ENCODE measurements around the gene PLIN5.
"Not testable (repeated sequence)": the region's sequence is repeated elsewhere in the genome, so short reads cannot be mapped to it uniquely, and the experiment has no call there.

The PLIN5 gene

GRCh38 chr19:4568886-4569285 is 33.9 kb upstream of the PLIN5 start:
- DNase-seq (ENCODE audit: low read depth in 2 of 2), result no peak

GRCh38 chr19:4567584-4568071 is 32.6 kb upstream of the PLIN5 start:
- DNase-seq (ENCODE audit: low read depth in 2 of 2), result peak; percentile 32 to 65

- no peak for DNase-seq (ENCODE audit: low read depth in 2 of 2)
Observed at GRCh38 chr19:4566402-4567051, 31.5 kb upstream of the PLIN5 start.

GRCh38 chr19:4563562-4563961 is 28.5 kb upstream of the PLIN5 start:
- DNase-seq (ENCODE audit: low read depth in 2 of 2), result not testable (repeated sequence)

GRCh38 chr19:4562085-4562484 is 27.1 kb upstream of the PLIN5 start:
- not testable (repeated sequence) for DNase-seq (ENCODE audit: low read depth in 2 of 2)

- no peak for DNase-seq (ENCODE audit: low read depth in 2 of 2)
Observed at GRCh38 chr19:4559569-4559968, 24.5 kb upstream of the PLIN5 start, which contains the start of gene SEMA6B. Gene SEMA6B (minus strand): TSS chr19:4559684. CDS start chr19:4558457, 1,227 bp downstream.

GRCh38 chr19:4557971-4558941 is 23.2 kb upstream of the PLIN5 start:
- no peak for DNase-seq (ENCODE audit: low read depth in 2 of 2)

- DNase-seq (ENCODE audit: low read depth in 2 of 2), result no peak
Observed at GRCh38 chr19:4557144-4557970, 22.3 kb upstream of the PLIN5 start.

GRCh38 chr19:4556597-4557127 is 21.6 kb upstream of the PLIN5 start:
- DNase-seq (ENCODE audit: low read depth in 2 of 2), result peak in 1 of 2 donors; percentile 24

GRCh38 chr19:4555657-4556561 is 20.9 kb upstream of the PLIN5 start:
- DNase-seq (ENCODE audit: low read depth in 2 of 2), result no peak

- DNase-seq (ENCODE audit: low read depth in 2 of 2), result no peak
Observed at GRCh38 chr19:4554717-4555116, 19.7 kb upstream of the PLIN5 start.

GRCh38 chr19:4553775-4554174 is 18.8 kb upstream of the PLIN5 start:
- no peak for DNase-seq (ENCODE audit: low read depth in 2 of 2)

- DNase-seq (ENCODE audit: low read depth in 2 of 2), result no peak
Observed at GRCh38 chr19:4553092-4553695, 18.2 kb upstream of the PLIN5 start.

- no peak for DNase-seq (ENCODE audit: low read depth in 2 of 2)
Observed at GRCh38 chr19:4552525-4552819, 17.4 kb upstream of the PLIN5 start.

GRCh38 chr19:4550479-4551050 is 15.5 kb upstream of the PLIN5 start:
- DNase-seq (ENCODE audit: low read depth in 2 of 2), result no peak

GRCh38 chr19:4550018-4550417 is 15.0 kb upstream of the PLIN5 start:
- DNase-seq (ENCODE audit: low read depth in 2 of 2), result no peak

GRCh38 chr19:4548238-4548584 is 13.2 kb upstream of the PLIN5 start:
- no peak for DNase-seq (ENCODE audit: low read depth in 2 of 2)

- DNase-seq (ENCODE audit: low read depth in 2 of 2), result no peak
Observed at GRCh38 chr19:4547303-4548237, 12.5 kb upstream of the PLIN5 start.
